GM18519 (cell line): ENCODE measurements around the gene GPR75.

Source experiments
- ATAC-seq: cut with Tn5 transposase; IDR thresholded peaks from one replicate; pipeline ENCODE4 v1.9.1; 2021; ENCODE audit warnings: mild to moderate bottlenecking, moderate library complexity; ENCODE audit not compliant: unreplicated experiment, low FRiP score

The GPR75 gene

GRCh38 chr2:53813151-53813550 lies 46.6 kb downstream of the GPR75 start:
- ATAC-seq, result no peak

- no peak for ATAC-seq
These were observed 48.2 kb downstream of the GPR75 start for GRCh38 chr2:53811601-53812000.
